ENCODE results near the gene CDH23. TPM values are rescaled to one million over a fixed set of nuclear protein-coding genes. Genes with fewer than 3 reads are reported as not detected.

The CDH23 gene
- total and polyA plus RNA-seq, 2 experiments from 2014 or later: 0.08 TPM; not detected in 1

DNA sequence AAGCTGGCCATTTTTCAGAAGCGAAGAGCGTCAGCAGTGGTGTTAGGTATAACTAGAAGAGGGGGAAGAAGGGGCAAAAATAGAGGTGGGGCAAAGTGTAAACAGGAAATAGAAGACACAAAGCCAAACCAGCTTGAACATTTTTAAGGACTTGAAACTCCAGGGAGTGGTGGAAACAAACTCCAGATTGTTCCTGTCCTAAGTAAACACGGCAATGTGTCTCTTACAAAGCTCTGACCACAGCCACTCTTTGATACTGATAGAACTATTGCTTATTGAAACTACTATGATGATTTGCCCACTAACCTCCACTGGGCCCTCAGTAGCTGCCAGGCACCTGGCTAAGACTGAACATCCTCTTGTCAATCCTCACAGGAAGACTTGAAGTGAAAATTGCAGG, 20.8 kb upstream of the CDH23 start:
- Histone ChIP-seq H3K9me2 (ENCODE audit: insufficient read depth) (no peaks in the 10 kb centered on the region), H3K27ac (no peak overlapping the region), H3K4me2 (ENCODE audit: unreplicated experiment) (no peak overlapping the region), H4K20me1 (ENCODE audit: insufficient read depth) (no peaks in the 10 kb centered on the region), H3K9ac (no peak overlapping the region), H2AFZ (0 out of 2 replicates have a peak overlapping the region, but pooled peaks have one; percentile 90), H3K9me3 (ENCODE audit: low read depth) (no peaks in the 10 kb centered on the region), H3K4me3 (no peak overlapping the region), H3K79me2 (ENCODE audit: insufficient read depth) (no peaks in the 10 kb centered on the region), H3K36me3 (ENCODE audit: low read depth) (no peaks in the 10 kb centered on the region), H3K4me1 (ENCODE audit: insufficient read depth) (peaks cover 13% of the 10 kb centered on the region), H3F3A (ENCODE audit: insufficient read depth) (no peaks in the 10 kb centered on the region), H3K27me3 (replicated peaks; ENCODE audit: insufficient read depth) (no peaks in the 10 kb centered on the region)
- no peak for DNase-seq
- no peak for TF ChIP-seq EZH2 (IDR thresholded peaks at IDR 0.05; ENCODE audit: insufficient read depth, poor library complexity, severe bottlenecking)
- no peak for TF ChIP-seq EZH2phosphoT487 (IDR thresholded peaks at IDR 0.05; ENCODE audit: insufficient read depth, low read depth)
- in situ Hi-C loops (cut with MboI): no loop called here
- WGBS, 2 experiments (ENCODE audit: low coverage in 1 of 2, low lambda C conversion rate in 2 of 2, missing lambda C conversion rate in 2 of 2): 68 to 69% methylated on average over 3 of the region's 3 CpGs

DNA sequence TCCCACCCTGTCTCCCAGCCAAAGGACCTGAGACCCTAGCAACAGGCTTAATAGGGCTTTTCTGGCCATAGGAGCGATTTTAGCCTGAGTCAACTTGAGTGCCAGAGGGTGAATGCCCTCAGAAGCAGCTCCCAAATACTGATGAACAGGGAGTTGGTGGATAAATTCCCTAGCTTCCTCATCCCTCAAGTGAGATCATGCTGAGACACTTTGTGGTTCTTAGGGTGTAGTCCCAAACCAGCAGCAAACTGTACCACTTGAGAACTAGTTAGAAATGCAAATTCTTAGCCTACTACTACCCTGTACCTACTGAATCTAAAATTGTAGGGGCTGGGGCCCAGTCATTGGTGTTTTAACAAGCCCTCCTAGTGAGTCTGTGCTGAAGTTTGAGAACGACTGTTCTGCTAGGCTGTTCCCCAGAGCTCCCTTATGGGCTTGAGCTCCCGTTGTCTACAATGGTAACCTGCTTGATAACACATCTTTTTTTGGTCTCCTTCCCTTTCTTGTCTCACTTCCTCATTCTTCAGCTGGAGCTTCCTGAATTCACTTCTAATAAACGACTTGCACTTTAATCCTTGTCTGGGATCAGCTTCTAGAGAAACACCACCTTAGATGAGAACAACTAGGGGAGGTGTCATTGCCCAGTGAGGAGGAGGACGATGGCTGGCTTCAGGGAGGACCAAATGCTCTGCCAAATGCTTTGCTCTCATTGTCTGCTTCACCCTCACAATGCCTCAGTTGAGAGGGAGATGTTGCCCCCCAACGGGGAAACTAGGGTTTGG, 18.2 kb upstream of the CDH23 start:
- peak overlapping the region; percentile 35; the same call in 1 of the 2 replicates for H2AFZ ChIP-seq
- peaks cover 13% of the 10 kb centered on the region for H3K4me1 ChIP-seq (ENCODE audit: insufficient read depth)
- no peak overlapping the region for H3K4me2 ChIP-seq (ENCODE audit: unreplicated experiment)
- no peaks in the 10 kb centered on the region for H3K9me2 ChIP-seq (ENCODE audit: insufficient read depth)
- H3K9ac ChIP-seq: no peak overlapping the region
- no peaks in the 10 kb centered on the region for H4K20me1 ChIP-seq (ENCODE audit: insufficient read depth)
- in situ Hi-C loops (cut with MboI): no loop called here
- no peaks in the 10 kb centered on the region for H3K9me3 ChIP-seq (ENCODE audit: low read depth)
- WGBS, 2 experiments (ENCODE audit: low coverage in 1 of 2, low lambda C conversion rate in 2 of 2, missing lambda C conversion rate in 2 of 2): 61 to 65% methylated on average over 6 of the region's 6 CpGs
- DNase-seq: peak; percentile 60
- no peaks in the 10 kb centered on the region for H3K27me3 ChIP-seq (replicated peaks; ENCODE audit: insufficient read depth)
- H3K27ac ChIP-seq: peak overlapping the region; percentile 14; the same call in 1 of the 2 replicates
- TF ChIP-seq EZH2 (IDR thresholded peaks at IDR 0.05; ENCODE audit: insufficient read depth, poor library complexity, severe bottlenecking): no peak
- TF ChIP-seq EZH2phosphoT487 (IDR thresholded peaks at IDR 0.05; ENCODE audit: insufficient read depth, low read depth): no peak
- no peaks in the 10 kb centered on the region for H3K79me2 ChIP-seq (ENCODE audit: insufficient read depth)
- H3K4me3 ChIP-seq: no peak overlapping the region
- no peaks in the 10 kb centered on the region for H3F3A ChIP-seq (ENCODE audit: insufficient read depth)
- no peaks in the 10 kb centered on the region for H3K36me3 ChIP-seq (ENCODE audit: low read depth)

DNA sequence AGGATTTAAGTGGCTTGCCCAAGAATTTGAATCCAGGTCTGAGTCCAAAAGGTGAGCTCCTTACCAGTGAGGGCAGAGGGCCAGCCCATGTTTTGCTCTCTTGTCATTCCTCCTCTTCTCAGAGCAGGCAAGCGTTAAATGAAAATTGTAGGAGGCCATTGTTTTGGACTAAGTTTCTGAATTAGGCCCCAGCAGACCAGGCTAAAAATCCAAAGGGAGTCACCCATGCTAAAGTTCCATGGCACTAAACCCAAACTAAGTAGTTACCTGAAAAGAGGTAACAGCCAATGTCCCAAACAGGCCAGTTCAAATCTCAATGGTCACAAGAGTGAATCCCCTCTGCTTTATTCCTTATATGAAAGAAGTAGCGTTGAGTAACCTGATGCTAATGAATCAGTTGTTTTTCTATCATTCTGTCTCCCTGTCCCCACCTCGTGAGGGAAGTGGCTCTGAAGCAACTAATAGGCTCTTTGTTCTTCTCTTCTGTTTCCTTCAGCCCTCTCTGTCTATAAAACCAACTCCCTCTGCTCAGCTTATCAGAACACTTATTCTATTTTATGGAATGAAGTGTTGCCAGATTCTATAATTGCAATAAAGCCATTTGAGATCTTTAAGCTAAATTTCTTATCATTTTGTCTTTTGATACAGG, 17.5 kb upstream of the CDH23 start:
- in situ Hi-C loops (cut with MboI): no loop called here
- no peaks in the 10 kb centered on the region for H3K36me3 ChIP-seq (ENCODE audit: low read depth)
- no peaks in the 10 kb centered on the region for H4K20me1 ChIP-seq (ENCODE audit: insufficient read depth)
- no peak overlapping the region for H2AFZ ChIP-seq
- WGBS, 2 experiments (ENCODE audit: low coverage in 1 of 2, low lambda C conversion rate in 2 of 2, missing lambda C conversion rate in 2 of 2): 62 to 67% methylated on average over 3 of the region's 3 CpGs
- peaks cover 13% of the 10 kb centered on the region for H3K4me1 ChIP-seq (ENCODE audit: insufficient read depth)
- no peaks in the 10 kb centered on the region for H3K27me3 ChIP-seq (replicated peaks; ENCODE audit: insufficient read depth)
- no peak for DNase-seq
- H3K4me3 ChIP-seq: no peak overlapping the region
- H3K9me3 ChIP-seq (ENCODE audit: low read depth): no peaks in the 10 kb centered on the region
- H3K79me2 ChIP-seq (ENCODE audit: insufficient read depth): no peaks in the 10 kb centered on the region
- no peak overlapping the region for H3K9ac ChIP-seq
- no peak overlapping the region for H3K4me2 ChIP-seq (ENCODE audit: unreplicated experiment)
- H3K9me2 ChIP-seq (ENCODE audit: insufficient read depth): no peaks in the 10 kb centered on the region
- H3K27ac ChIP-seq: no peak overlapping the region
- H3F3A ChIP-seq (ENCODE audit: insufficient read depth): no peaks in the 10 kb centered on the region
- TF ChIP-seq EZH2phosphoT487 (IDR thresholded peaks at IDR 0.05; ENCODE audit: insufficient read depth, low read depth): no peak
- TF ChIP-seq EZH2 (IDR thresholded peaks at IDR 0.05; ENCODE audit: insufficient read depth, poor library complexity, severe bottlenecking): no peak

DNA sequence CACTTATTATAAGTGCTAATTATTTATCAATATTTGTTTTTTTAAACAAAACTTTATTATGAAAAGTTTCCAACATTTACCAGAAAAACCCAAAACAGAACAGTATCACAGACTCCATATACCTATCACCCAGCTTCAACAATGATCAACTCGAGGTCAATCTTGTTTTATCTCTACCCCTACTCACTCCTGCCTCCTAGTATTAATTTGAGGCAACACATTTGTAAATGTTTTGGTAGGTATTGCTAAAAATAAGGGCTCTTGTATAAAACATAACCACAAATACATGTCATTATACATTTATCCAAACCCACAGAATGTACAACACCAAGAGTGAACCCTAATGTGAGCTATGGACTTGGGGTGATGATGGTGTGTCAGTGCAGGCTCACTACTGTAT, 15.9 kb upstream of the CDH23 start:
- no peak overlapping the region for H3K9ac ChIP-seq
- WGBS, 2 experiments (ENCODE audit: low coverage in 1 of 2, low lambda C conversion rate in 2 of 2, missing lambda C conversion rate in 2 of 2): 19 to 26% methylated on average over 1 of the region's 1 CpG
- no peaks in the 10 kb centered on the region for H4K20me1 ChIP-seq (ENCODE audit: insufficient read depth)
- no peak overlapping the region for H3K27ac ChIP-seq
- H3K27me3 ChIP-seq (replicated peaks; ENCODE audit: insufficient read depth): no peaks in the 10 kb centered on the region
- no peak overlapping the region for H3K4me3 ChIP-seq
- H3F3A ChIP-seq (ENCODE audit: insufficient read depth): no peaks in the 10 kb centered on the region
- H2AFZ ChIP-seq: no peak overlapping the region
- H3K9me3 ChIP-seq (ENCODE audit: low read depth): no peaks in the 10 kb centered on the region
- TF ChIP-seq EZH2 (IDR thresholded peaks at IDR 0.05; ENCODE audit: insufficient read depth, poor library complexity, severe bottlenecking) (no peak), EZH2phosphoT487 (IDR thresholded peaks at IDR 0.05; ENCODE audit: insufficient read depth, low read depth) (no peak)
- in situ Hi-C loops (cut with MboI): no loop called here
- H3K4me1 ChIP-seq (ENCODE audit: insufficient read depth): peaks cover 13% of the 10 kb centered on the region
- DNase-seq: no peak
- H3K4me2 ChIP-seq (ENCODE audit: unreplicated experiment): no peak overlapping the region
- no peaks in the 10 kb centered on the region for H3K9me2 ChIP-seq (ENCODE audit: insufficient read depth)
- no peaks in the 10 kb centered on the region for H3K36me3 ChIP-seq (ENCODE audit: low read depth)
- H3K79me2 ChIP-seq (ENCODE audit: insufficient read depth): no peaks in the 10 kb centered on the region

Measured in GM23248 (cell line).